Upper lobe of left lung (tissue), 4 donors: ENCODE results near the gene TOM1L2.

ENCODE experiments used
- POLR2A ChIP-seq, 4 donors: fragments of 450-650 bp; IDR thresholded peaks; one replicate each; pipeline ENCODE4 v1.5.1; 2016 to 2017; ENCODE audit warnings: antibody characterized with exemption in 4 of 4, mild to moderate bottlenecking in 2 of 4
- TF ChIP-seq, protein P1 (sequence below), 6 experiments: fragments of 450-650 bp in 4 of 6; fragments of 200-600 bp in 2 of 6; sonication (generic) in 2 of 6; IDR thresholded peaks; one replicate each; pipeline ENCODE4 v1.5.1; 2016 to 2019; ENCODE audit warnings: antibody characterized with exemption in 6 of 6

DNA sequence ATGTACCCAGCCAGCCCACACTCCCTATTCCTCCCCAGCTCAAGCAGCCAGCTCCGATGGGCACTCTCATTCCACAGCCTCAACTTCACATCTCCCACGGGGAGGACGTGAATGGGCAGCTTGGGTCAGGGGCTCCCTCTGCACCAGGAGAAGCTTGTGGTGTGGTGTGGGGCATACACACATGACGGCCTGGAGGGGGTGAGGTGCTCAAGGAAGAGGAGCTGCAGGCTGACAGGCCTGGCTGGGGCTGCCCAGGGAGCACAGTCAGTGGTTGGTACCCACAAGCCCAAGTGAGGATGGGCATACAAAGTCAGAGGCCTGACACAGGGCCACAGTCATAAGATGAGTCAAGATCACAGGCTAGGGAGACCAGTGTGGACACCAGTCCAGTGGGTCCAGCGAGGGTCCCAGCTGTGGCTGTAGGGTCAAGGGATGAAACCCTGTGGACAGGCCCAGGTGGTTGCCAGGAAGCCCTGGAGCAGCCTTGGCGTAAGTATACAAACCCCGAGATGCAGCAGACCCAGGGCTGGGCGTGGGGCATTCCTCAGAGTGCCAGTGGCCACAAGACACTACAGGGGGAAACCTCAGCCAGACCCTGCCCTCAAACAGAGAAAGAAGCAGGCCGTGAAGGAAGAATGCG, 4.9 kb upstream of the TOM1L2 start:
- TF ChIP-seq, protein P1, sequence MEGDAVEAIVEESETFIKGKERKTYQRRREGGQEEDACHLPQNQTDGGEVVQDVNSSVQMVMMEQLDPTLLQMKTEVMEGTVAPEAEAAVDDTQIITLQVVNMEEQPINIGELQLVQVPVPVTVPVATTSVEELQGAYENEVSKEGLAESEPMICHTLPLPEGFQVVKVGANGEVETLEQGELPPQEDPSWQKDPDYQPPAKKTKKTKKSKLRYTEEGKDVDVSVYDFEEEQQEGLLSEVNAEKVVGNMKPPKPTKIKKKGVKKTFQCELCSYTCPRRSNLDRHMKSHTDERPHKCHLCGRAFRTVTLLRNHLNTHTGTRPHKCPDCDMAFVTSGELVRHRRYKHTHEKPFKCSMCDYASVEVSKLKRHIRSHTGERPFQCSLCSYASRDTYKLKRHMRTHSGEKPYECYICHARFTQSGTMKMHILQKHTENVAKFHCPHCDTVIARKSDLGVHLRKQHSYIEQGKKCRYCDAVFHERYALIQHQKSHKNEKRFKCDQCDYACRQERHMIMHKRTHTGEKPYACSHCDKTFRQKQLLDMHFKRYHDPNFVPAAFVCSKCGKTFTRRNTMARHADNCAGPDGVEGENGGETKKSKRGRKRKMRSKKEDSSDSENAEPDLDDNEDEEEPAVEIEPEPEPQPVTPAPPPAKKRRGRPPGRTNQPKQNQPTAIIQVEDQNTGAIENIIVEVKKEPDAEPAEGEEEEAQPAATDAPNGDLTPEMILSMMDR (IDR thresholded peaks at IDR 0.05): no peak
- no peak for TF ChIP-seq POLR2A (IDR thresholded peaks at IDR 0.05)
